HG02759 (cell line): ENCODE results near the gene DLG2.
"Not testable (repeated sequence)": the region's sequence is repeated elsewhere in the genome, so short reads cannot be mapped to it uniquely, and the experiment has no call there.

ENCODE experiments used
- ATAC-seq: cut with Tn5 transposase; IDR thresholded peaks from one replicate; pipeline ENCODE4 v1.9.1; 2021; ENCODE audit warnings: mild to moderate bottlenecking, moderate library complexity; ENCODE audit not compliant: unreplicated experiment

The DLG2 gene

GRCh38 chr11:85472953-85473352, 154.2 kb downstream of the DLG2 start:
- no peak for ATAC-seq

GRCh38 chr11:85464283-85464682, 162.9 kb downstream of the DLG2 start:
- no peak for ATAC-seq

- no peak for ATAC-seq
Observed at GRCh38 chr11:85459304-85459703, 167.8 kb downstream of the DLG2 start.

- no peak for ATAC-seq
Observed at GRCh38 chr11:85444479-85444878, 182.7 kb downstream of the DLG2 start.

GRCh38 chr11:85440273-85440672, 186.9 kb downstream of the DLG2 start:
- ATAC-seq = no peak

- no peak for ATAC-seq
Observed at GRCh38 chr11:85438328-85438727, 188.8 kb downstream of the DLG2 start.

- no peak for ATAC-seq
Observed at GRCh38 chr11:85431319-85431718, 195.8 kb downstream of the DLG2 start.

- ATAC-seq = no peak
Observed at GRCh38 chr11:85423794-85424193, 203.3 kb downstream of the DLG2 start.

GRCh38 chr11:85423316-85423715, 203.8 kb downstream of the DLG2 start:
- ATAC-seq = no peak

GRCh38 chr11:85414175-85414574, 213.0 kb downstream of the DLG2 start:
- no peak for ATAC-seq

GRCh38 chr11:85407648-85408047, 219.5 kb downstream of the DLG2 start:
- no peak for ATAC-seq

GRCh38 chr11:85406841-85407240, 220.3 kb downstream of the DLG2 start:
- ATAC-seq = no peak

- no peak for ATAC-seq
Observed at GRCh38 chr11:85406316-85406715, 220.8 kb downstream of the DLG2 start.

- ATAC-seq = not testable (repeated sequence)
Observed at GRCh38 chr11:85395515-85396055, 231.6 kb downstream of the DLG2 start.

- ATAC-seq = no peak
Observed at GRCh38 chr11:85394283-85394682, 232.9 kb downstream of the DLG2 start.

GRCh38 chr11:85391141-85391540, 236.0 kb downstream of the DLG2 start:
- no peak for ATAC-seq

GRCh38 chr11:85385547-85385946, 241.6 kb downstream of the DLG2 start:
- ATAC-seq = no peak

- ATAC-seq = no peak
Observed at GRCh38 chr11:85385111-85385510, 242.0 kb downstream of the DLG2 start.

GRCh38 chr11:85379066-85379465, 248.1 kb downstream of the DLG2 start:
- no peak for ATAC-seq

- no peak for ATAC-seq
Observed at GRCh38 chr11:85377901-85378300, 249.2 kb downstream of the DLG2 start.

- no peak for ATAC-seq
Observed at GRCh38 chr11:85359859-85360258, 267.3 kb downstream of the DLG2 start.

- ATAC-seq = no peak
Observed at GRCh38 chr11:85355921-85356320, 271.2 kb downstream of the DLG2 start.

GRCh38 chr11:85349539-85349938, 277.6 kb downstream of the DLG2 start:
- ATAC-seq = not testable (repeated sequence)
